Mammary epithelial cell (primary cell): ENCODE measurements around the gene HPCA.

Experiments used
- EZH2 ChIP-seq: IDR thresholded peaks from 2 replicates; pipeline ENCODE4 v1.6.1; 2012; ENCODE audit warnings: low read length, inconsistent platforms, borderline replicate concordance
- TF ChIP-seq, protein P1 (sequence below), 2 donors: IDR thresholded peaks in 1 of 2; conservative IDR thresholded peaks in 1 of 2; 2 replicates each; pipeline ENCODE4 v1.5.1; 2011 to 2012; ENCODE audit warnings: inconsistent platforms in 2 of 2, low read length in 2 of 2, mild to moderate bottlenecking in 2 of 2, control low read depth in 1 of 2, low read depth in 1 of 2; ENCODE audit not compliant: insufficient read depth in 1 of 2; ENCODE audit errors: extremely low read depth in 1 of 2

DNA sequence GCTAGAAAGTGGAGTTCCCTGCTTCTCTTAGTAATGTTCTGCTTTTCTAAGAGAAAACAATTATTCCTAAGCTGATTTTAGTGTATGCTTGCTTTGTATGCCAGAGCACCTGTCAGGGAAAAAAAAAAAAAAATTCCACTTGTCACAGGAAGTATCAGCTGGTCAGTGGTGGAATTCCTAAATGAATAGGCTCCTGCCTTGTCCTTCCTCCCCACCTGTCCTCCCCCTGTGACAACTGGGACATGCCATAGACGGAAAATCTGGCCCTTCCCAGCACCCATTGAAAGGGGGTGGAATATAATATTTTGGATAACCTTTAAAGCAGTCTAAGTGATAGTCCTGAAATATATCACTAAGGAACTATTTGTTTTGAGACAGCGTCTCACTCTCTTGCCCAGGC, 26.4 kb upstream of the HPCA start:
- TF ChIP-seq, protein P1, sequence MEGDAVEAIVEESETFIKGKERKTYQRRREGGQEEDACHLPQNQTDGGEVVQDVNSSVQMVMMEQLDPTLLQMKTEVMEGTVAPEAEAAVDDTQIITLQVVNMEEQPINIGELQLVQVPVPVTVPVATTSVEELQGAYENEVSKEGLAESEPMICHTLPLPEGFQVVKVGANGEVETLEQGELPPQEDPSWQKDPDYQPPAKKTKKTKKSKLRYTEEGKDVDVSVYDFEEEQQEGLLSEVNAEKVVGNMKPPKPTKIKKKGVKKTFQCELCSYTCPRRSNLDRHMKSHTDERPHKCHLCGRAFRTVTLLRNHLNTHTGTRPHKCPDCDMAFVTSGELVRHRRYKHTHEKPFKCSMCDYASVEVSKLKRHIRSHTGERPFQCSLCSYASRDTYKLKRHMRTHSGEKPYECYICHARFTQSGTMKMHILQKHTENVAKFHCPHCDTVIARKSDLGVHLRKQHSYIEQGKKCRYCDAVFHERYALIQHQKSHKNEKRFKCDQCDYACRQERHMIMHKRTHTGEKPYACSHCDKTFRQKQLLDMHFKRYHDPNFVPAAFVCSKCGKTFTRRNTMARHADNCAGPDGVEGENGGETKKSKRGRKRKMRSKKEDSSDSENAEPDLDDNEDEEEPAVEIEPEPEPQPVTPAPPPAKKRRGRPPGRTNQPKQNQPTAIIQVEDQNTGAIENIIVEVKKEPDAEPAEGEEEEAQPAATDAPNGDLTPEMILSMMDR (conservative IDR thresholded peaks at IDR 0.05 in 1 of 2, IDR thresholded peaks at IDR 0.05 in 1 of 2; ENCODE audit: extremely low read depth in 1 of 2, insufficient read depth in 1 of 2, low read depth in 1 of 2, low read length in 2 of 2) = no peak
- TF ChIP-seq EZH2 = no peak
